IMR-90 (cell line): Measurements from ENCODE around the gene NEURL1. TPM values are rescaled to one million over a fixed set of nuclear protein-coding genes. Genes with fewer than 3 reads are reported as not detected.
A peak's percentile ranks its signal among the peaks of the same experiment; 100 is the strongest.

Experiments
- ATAC-seq: fragments of 200-7000 bp; cut with Tn5 transposase; 2 replicates; pipeline ENCODE4 v1.9.1; 2020; ENCODE audit warnings: low read depth, mild to moderate bottlenecking, moderate library complexity
- BruUV-seq: library from RNA; stranded (reverse); fragments of 400-500 nt; replicated peaks from 2 replicates; lab custom pipeline; 2021; lab: Mats Ljungman, UMichigan
- CTCF ChIA-PET: fragments of 300-600 bp; formaldehyde crosslinking; extraction: SDS; loops from one replicate; lab custom pipeline; 2021; ENCODE audit warnings: antibody characterized with exemption; lab: Yijun Ruan, JAX
- POLR2A ChIA-PET: fragments of 300-600 bp; sonication (Branson Sonifier 250); formaldehyde crosslinking; loops from one replicate; lab custom pipeline; 2022; ENCODE audit warnings: antibody characterized with exemption; ENCODE audit not compliant: unreplicated experiment; lab: Charles Lee
- DNase-seq: peaks from one replicate; pipeline ENCODE4 v3.0.0; 2013
- H2AFZ ChIP-seq: replicated peaks from 2 replicates; pipeline ENCODE3; 2013; ENCODE audit warnings: low read length, mild to moderate bottlenecking; ENCODE audit not compliant: poor library complexity
- H2AK5ac ChIP-seq: 2 replicates; pipeline ENCODE4 v1.6.1; 2013; ENCODE audit warnings: low read depth, low read length, inconsistent platforms
- H2AK9ac ChIP-seq: replicated peaks from 2 replicates; pipeline ENCODE3; 2013; ENCODE audit warnings: mild to moderate bottlenecking, low read depth, low read length, moderate library complexity; ENCODE audit not compliant: poor library complexity
- H2BK120ac ChIP-seq: 2 replicates; pipeline ENCODE4 v1.6.1; 2013; ENCODE audit warnings: low read depth, low read length, inconsistent platforms
- H2BK15ac ChIP-seq: 3 replicates; pipeline ENCODE4 v1.6.1; 2013; ENCODE audit warnings: low read depth, low read length, inconsistent platforms
- H2BK20ac ChIP-seq: 2 replicates; pipeline ENCODE4 v1.6.1; 2013; ENCODE audit warnings: low read depth, mild to moderate bottlenecking, inconsistent platforms, low read length, moderate library complexity
- H2BK5ac ChIP-seq: 2 replicates; pipeline ENCODE4 v1.6.1; 2013; ENCODE audit warnings: mild to moderate bottlenecking, low read depth, low read length, inconsistent platforms; ENCODE audit not compliant: poor library complexity, severe bottlenecking
- H3K14ac ChIP-seq: replicated peaks from 2 replicates; pipeline ENCODE4 v1.6.1; 2013; ENCODE audit warnings: low read depth, low read length, inconsistent platforms
- H3K18ac ChIP-seq: 2 replicates; pipeline ENCODE4 v1.6.1; 2013; ENCODE audit warnings: low read depth, low read length, control low read depth
- H3K23ac ChIP-seq: 2 replicates; pipeline ENCODE4 v1.6.1; 2013; ENCODE audit warnings: low read depth, low read length, inconsistent platforms
- H3K27ac ChIP-seq: 2 replicates; pipeline ENCODE4 v1.5.1; 2013; ENCODE audit warnings: mild to moderate bottlenecking, control low read depth, low read length; ENCODE audit not compliant: insufficient read depth
- H3K27me3 ChIP-seq: 2 replicates; pipeline ENCODE4 v1.6.1; 2013; ENCODE audit warnings: low read length; ENCODE audit not compliant: control insufficient read depth, insufficient read depth
- H3K36me3 ChIP-seq: 2 replicates; pipeline ENCODE4 v1.6.1; 2013; ENCODE audit warnings: low read length, mixed read lengths; ENCODE audit not compliant: control insufficient read depth, insufficient read depth
- H3K4ac ChIP-seq: 2 replicates; pipeline ENCODE4 v1.6.1; 2013; ENCODE audit warnings: low read depth, low read length, inconsistent platforms
- H3K4me1 ChIP-seq: 2 replicates; pipeline ENCODE4 v1.6.1; 2013; ENCODE audit warnings: low read length, mixed read lengths; ENCODE audit not compliant: control insufficient read depth, insufficient read depth
- H3K4me2 ChIP-seq: 2 replicates; pipeline ENCODE4 v1.6.1; 2013; ENCODE audit warnings: low read depth, mild to moderate bottlenecking, control low read depth, low read length, moderate library complexity
- H3K4me3 ChIP-seq: 2 replicates; pipeline ENCODE4 v1.5.1; 2013; ENCODE audit warnings: low read depth, mild to moderate bottlenecking, control low read depth, low read length, moderate library complexity; ENCODE audit not compliant: insufficient read depth
- H3K56ac ChIP-seq: 2 replicates; pipeline ENCODE4 v1.6.1; 2013; ENCODE audit warnings: low read length, inconsistent platforms; ENCODE audit not compliant: insufficient read depth; ENCODE audit errors: extremely low read depth
- H3K79me1 ChIP-seq, 2 experiments: 2 replicates each; pipeline ENCODE4 v1.6.1; 2013; ENCODE audit warnings: low read length in 2 of 2, inconsistent platforms in 1 of 2, low read depth in 1 of 2
- H3K9ac ChIP-seq: 2 replicates; pipeline ENCODE4 v1.6.1; 2013; ENCODE audit warnings: low read depth, low read length, control low read depth
- H3K9me1 ChIP-seq: 2 replicates; pipeline ENCODE4 v1.6.1; 2013; ENCODE audit warnings: low read length, inconsistent platforms; ENCODE audit not compliant: insufficient read depth
- H3K9me3 ChIP-seq: 2 replicates; pipeline ENCODE4 v1.6.1; 2013; ENCODE audit warnings: low read length; ENCODE audit not compliant: control insufficient read depth, insufficient read depth
- H4K20me1 ChIP-seq: 2 replicates; pipeline ENCODE4 v1.6.1; 2013; ENCODE audit warnings: low read length, inconsistent platforms; ENCODE audit not compliant: insufficient read depth
- H4K5ac ChIP-seq: 2 replicates; pipeline ENCODE4 v1.6.1; 2013; ENCODE audit warnings: mild to moderate bottlenecking, low read depth, low read length, control low read depth
- H4K8ac ChIP-seq, 2 experiments: 2 replicates each; pipeline ENCODE4 v1.6.1; 2013; ENCODE audit warnings: low read depth in 2 of 2, low read length in 2 of 2, control low read depth in 1 of 2, inconsistent platforms in 1 of 2
- H4K91ac ChIP-seq: 2 replicates; pipeline ENCODE4 v1.6.1; 2013; ENCODE audit warnings: low read depth, low read length, inconsistent platforms; ENCODE audit not compliant: insufficient read depth
- BHLHE40 ChIP-seq: fragments of 150-350 bp; IDR thresholded peaks from 2 replicates; pipeline ENCODE4 v1.6.1; 2016; ENCODE audit warnings: mild to moderate bottlenecking, low read depth, low read length
- CEBPB ChIP-seq: IDR thresholded peaks from 2 replicates; pipeline ENCODE4 v1.6.1; 2012; ENCODE audit warnings: low read depth, low read length, improper control_type of control experiment
- CHD1 ChIP-seq: IDR thresholded peaks from 2 replicates; pipeline ENCODE4 v1.6.1; 2012; ENCODE audit warnings: low read depth, low read length, improper control_type of control experiment
- ELK1 ChIP-seq: fragments of 150-350 bp; IDR thresholded peaks from 2 replicates; pipeline ENCODE4 v1.6.1; 2016; ENCODE audit warnings: low read depth, mild to moderate bottlenecking, low read length, moderate library complexity, borderline replicate concordance
- FOS ChIP-seq: fragments of 150-350 bp; IDR thresholded peaks from 2 replicates; pipeline ENCODE4 v1.6.1; 2016; ENCODE audit warnings: low read depth, low read length
- MAFK ChIP-seq: IDR thresholded peaks from 2 replicates; pipeline ENCODE4 v1.6.1; 2012; ENCODE audit warnings: low read depth, low read length, improper control_type of control experiment
- MAZ ChIP-seq: IDR thresholded peaks from 2 replicates; pipeline ENCODE4 v1.6.1; 2012; ENCODE audit warnings: low read depth, mild to moderate bottlenecking, low read length, improper control_type of control experiment, moderate library complexity, borderline replicate concordance
- MXI1 ChIP-seq: IDR thresholded peaks from 2 replicates; pipeline ENCODE4 v1.6.1; 2012; ENCODE audit warnings: low read depth, mild to moderate bottlenecking, low read length, moderate library complexity, borderline replicate concordance
- NFE2L2 ChIP-seq: fragments of 150-350 bp; IDR thresholded peaks from 2 replicates; pipeline ENCODE4 v1.6.1; 2016; ENCODE audit warnings: low read depth, mild to moderate bottlenecking, low read length
- POLR2A ChIP-seq: IDR thresholded peaks from 2 replicates; pipeline ENCODE4 v1.6.1; 2012; ENCODE audit warnings: mild to moderate bottlenecking, low read depth, low read length
- RAD21 ChIP-seq: IDR thresholded peaks from 2 replicates; pipeline ENCODE4 v1.6.1; 2012; ENCODE audit warnings: low read length, improper control_type of control experiment
- RCOR1 ChIP-seq: IDR thresholded peaks from 2 replicates; pipeline ENCODE4 v1.6.1; 2012; ENCODE audit warnings: mild to moderate bottlenecking, low read length, improper control_type of control experiment; ENCODE audit not compliant: insufficient replicate concordance
- RFX5 ChIP-seq: IDR thresholded peaks from 2 replicates; pipeline ENCODE4 v1.8.0; 2012; ENCODE audit warnings: low read depth, mild to moderate bottlenecking, low read length, moderate library complexity
- SMC3 ChIP-seq: fragments of 150-350 bp; IDR thresholded peaks from 2 replicates; pipeline ENCODE4 v1.6.1; 2016; ENCODE audit warnings: low read depth, mild to moderate bottlenecking, antibody characterized with exemption, low read length, moderate library complexity
- USF2 ChIP-seq: fragments of 150-350 bp; IDR thresholded peaks from 2 replicates; pipeline ENCODE4 v1.6.1; 2017; ENCODE audit warnings: mild to moderate bottlenecking, antibody characterized with exemption, low read length, low read depth
- WGBS, 2 experiments: methylation state at CpG; one replicate each; pipeline versions ENCODE4 v1.1.5 to v1.1.7; 2013; ENCODE audit warnings: missing lambda C conversion rate in 2 of 2; ENCODE audit not compliant: insufficient read length in 1 of 2; ENCODE audit errors: extremely low coverage in 2 of 2; 5-methylcytosine and 5-hydroxymethylcytosine counted together
- dilution Hi-C: fragments of 300-500 bp; cut with HindIII; formaldehyde crosslinking; loops from one replicate; pipeline ENCODE4 v1.14.3; 2018; ENCODE audit warnings: low sequenced_read_pairs; ENCODE audit not compliant: unreplicated experiment
- in situ Hi-C: fragments of 300-500 bp; cut with MboI; formaldehyde crosslinking; loops from 3 replicates; pipeline ENCODE4 v1.14.3; 2019; ENCODE audit warnings: low sequenced_read_pairs, inconsistent platforms, mixed read lengths
- intact Hi-C: fragments of 100-400 bp; cut with micrococcal nuclease; formaldehyde crosslinking; loops from 2 replicates; pipeline ENCODE4 v1.10.0; 2022
- polyA plus RNA-seq, 3 experiments: library from polyadenylated mRNA; depleted of rRNA; stranded (reverse); fragments of >200 nt; gene quantifications; 2 replicates each; pipeline ENCODE4 v1.2.3, GENCODE V29; 2012; ENCODE audit warnings: low replicate concordance in 1 of 3
- total RNA-seq: library from RNA; depleted of rRNA; stranded (reverse); fragments of >200 nt; gene quantifications from 2 replicates; pipeline ENCODE4 v1.2.3, GENCODE V29; 2012
- TF ChIP-seq, protein P1 (sequence below): conservative IDR thresholded peaks from 2 replicates; pipeline ENCODE4 v1.5.1; 2012; ENCODE audit warnings: mild to moderate bottlenecking, low read depth, low read length, improper control_type of control experiment

NEURL1 gene
- total and polyA plus RNA-seq, 2 of the 4 experiments (the other 2 are of a cell fraction): 0.36 to 0.82 TPM

- no TSS peak for BruUV-seq
- no peak overlapping the region for H3K27ac ChIP-seq
- ATAC-seq: no peak
- H3K4me3 ChIP-seq: no peak overlapping the region
- no peak overlapping the region for H3K4me2 ChIP-seq
- H2BK20ac ChIP-seq: no peak overlapping the region; the same call in 1 of the 2 replicates
- H2BK15ac ChIP-seq: 0 out of 3 replicates have a peak overlapping the region, but pooled peaks have one; percentile 48
- H2AK5ac ChIP-seq: peak overlapping the region; percentile 56; the same call in 1 of the 2 replicates
- no peaks in the 10 kb centered on the region for H3K79me1 ChIP-seq
- in situ Hi-C loops: loop anchor here (10.0 kb wide), 1 partner anchor 194 kb away; no protein-coding TSS in a partner anchor
- peaks cover 54% of the 10 kb centered on the region for H3K27me3 ChIP-seq
- H3K14ac ChIP-seq: no peak overlapping the region
- no peaks in the 10 kb centered on the region for H3K9me3 ChIP-seq
- no peaks in the 10 kb centered on the region for H3K36me3 ChIP-seq
- no peak overlapping the region for H4K8ac ChIP-seq
- no peak overlapping the region; the same call in 1 of the 2 replicates for H3K23ac ChIP-seq
- H3K18ac ChIP-seq: no peak overlapping the region
- no peak overlapping the region for H4K5ac ChIP-seq
- no peak overlapping the region for H2AK9ac ChIP-seq
- H3K9me1 ChIP-seq: peaks cover 9% of the 10 kb centered on the region; the same call in 1 of the 2 replicates
- no peak overlapping the region for H2BK120ac ChIP-seq
- intact Hi-C loops: no loop called here
- ChIA-PET POLR2A (interaction anchor here (0.6 kb wide), 1 partner anchor 98 kb away, joined by 5 read pairs; no protein-coding TSS in a partner anchor), CTCF (no interaction called here)
- no CpG with 5 or more reads among the region's 1 CpG for WGBS, 2 experiments
- 0 out of 2 replicates have a peak overlapping the region, but pooled peaks have one; percentile 18 for H3K4ac ChIP-seq
- no peak overlapping the region for H3K56ac ChIP-seq
- no peak overlapping the region for H3K9ac ChIP-seq
- no peak for DNase-seq
- no peak overlapping the region for H2BK5ac ChIP-seq
- peak overlapping the region; percentile 59 for H2AFZ ChIP-seq
- dilution Hi-C loops: no loop called here
- peaks cover 16% of the 10 kb centered on the region; the same call in 1 of the 2 replicates for H4K20me1 ChIP-seq
- no peak overlapping the region for H4K91ac ChIP-seq
- TF ChIP-seq BHLHE40 (no peak), MAFK (no peak), CEBPB (no peak), RCOR1 (no peak), USF2 (no peak), ELK1 (no peak), CHD1 (no peak), MAZ (no peak), FOS (no peak), POLR2A (no peak), RFX5 (no peak), MXI1 (no peak), SMC3 (no peak), NFE2L2 (no peak), RAD21 (no peak)
- TF ChIP-seq, protein P1, sequence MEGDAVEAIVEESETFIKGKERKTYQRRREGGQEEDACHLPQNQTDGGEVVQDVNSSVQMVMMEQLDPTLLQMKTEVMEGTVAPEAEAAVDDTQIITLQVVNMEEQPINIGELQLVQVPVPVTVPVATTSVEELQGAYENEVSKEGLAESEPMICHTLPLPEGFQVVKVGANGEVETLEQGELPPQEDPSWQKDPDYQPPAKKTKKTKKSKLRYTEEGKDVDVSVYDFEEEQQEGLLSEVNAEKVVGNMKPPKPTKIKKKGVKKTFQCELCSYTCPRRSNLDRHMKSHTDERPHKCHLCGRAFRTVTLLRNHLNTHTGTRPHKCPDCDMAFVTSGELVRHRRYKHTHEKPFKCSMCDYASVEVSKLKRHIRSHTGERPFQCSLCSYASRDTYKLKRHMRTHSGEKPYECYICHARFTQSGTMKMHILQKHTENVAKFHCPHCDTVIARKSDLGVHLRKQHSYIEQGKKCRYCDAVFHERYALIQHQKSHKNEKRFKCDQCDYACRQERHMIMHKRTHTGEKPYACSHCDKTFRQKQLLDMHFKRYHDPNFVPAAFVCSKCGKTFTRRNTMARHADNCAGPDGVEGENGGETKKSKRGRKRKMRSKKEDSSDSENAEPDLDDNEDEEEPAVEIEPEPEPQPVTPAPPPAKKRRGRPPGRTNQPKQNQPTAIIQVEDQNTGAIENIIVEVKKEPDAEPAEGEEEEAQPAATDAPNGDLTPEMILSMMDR: no peak
- H3K4me1 ChIP-seq: peaks cover 19% of the 10 kb centered on the region
Measured at GRCh38 chr10:103490986-103491314, 2.6 kb upstream of the NEURL1 start.
